HG02610 (cell line): ENCODE data around the gene TMEM272.

Source experiments
- ATAC-seq: cut with Tn5 transposase; IDR thresholded peaks from one replicate; pipeline ENCODE4 v1.9.1; 2021; ENCODE audit warnings: mild to moderate bottlenecking, moderate library complexity; ENCODE audit not compliant: unreplicated experiment

Gene TMEM272

GRCh38 chr13:51783428-51784094 is 61.4 kb downstream of the TMEM272 start:
- ATAC-seq, result no peak

GRCh38 chr13:51782026-51782710 is 62.8 kb downstream of the TMEM272 start:
- no peak for ATAC-seq

- no peak for ATAC-seq
These were observed 63.5 kb downstream of the TMEM272 start for GRCh38 chr13:51781246-51782022.

- no peak for ATAC-seq
These were observed 64.9 kb downstream of the TMEM272 start for GRCh38 chr13:51780099-51780498.

GRCh38 chr13:51778392-51778791 is 66.6 kb downstream of the TMEM272 start:
- ATAC-seq, result no peak

GRCh38 chr13:51777921-51778320 is 67.1 kb downstream of the TMEM272 start:
- ATAC-seq, result no peak

GRCh38 chr13:51776179-51776578 is 68.8 kb downstream of the TMEM272 start:
- no peak for ATAC-seq

GRCh38 chr13:51773515-51773914 is 71.5 kb downstream of the TMEM272 start:
- ATAC-seq, result no peak

- ATAC-seq, result no peak
These were observed 72.2 kb downstream of the TMEM272 start for GRCh38 chr13:51772781-51773180.

- ATAC-seq, result no peak
These were observed 72.9 kb downstream of the TMEM272 start for GRCh38 chr13:51772105-51772455.

- no peak for ATAC-seq
These were observed 73.4 kb downstream of the TMEM272 start for GRCh38 chr13:51771418-51772104.

GRCh38 chr13:51770681-51771417 is 74.1 kb downstream of the TMEM272 start:
- no peak for ATAC-seq

- no peak for ATAC-seq
These were observed 74.8 kb downstream of the TMEM272 start for GRCh38 chr13:51770160-51770559.

GRCh38 chr13:51769455-51770127 is 75.4 kb downstream of the TMEM272 start:
- ATAC-seq, result no peak

GRCh38 chr13:51768976-51769375 is 76.0 kb downstream of the TMEM272 start:
- no peak for ATAC-seq

- no peak for ATAC-seq
These were observed 76.5 kb downstream of the TMEM272 start for GRCh38 chr13:51768378-51768921.

GRCh38 chr13:51767100-51767499 is 77.9 kb downstream of the TMEM272 start:
- no peak for ATAC-seq

GRCh38 chr13:51765142-51765515 is 79.8 kb downstream of the TMEM272 start:
- no peak for ATAC-seq

- ATAC-seq, result peak; percentile 86
These were observed 80.5 kb downstream of the TMEM272 start for GRCh38 chr13:51764184-51765141.
